K562 (cell line): ENCODE data around the gene GOLGA2. TPM values are rescaled to one million over a fixed set of nuclear protein-coding genes. Genes with fewer than 3 reads are reported as not detected.

Source experiments
- ATAC-seq: fragments of 200-7000 bp; cut with Tn5 transposase; 3 replicates; pipeline ENCODE4 v1.9.1; 2020; ENCODE audit warnings: moderate library complexity
- BruUV-seq: library from RNA; stranded (reverse); fragments of 400-500 nt; replicated peaks from 2 replicates; lab custom pipeline; 2021; lab: Mats Ljungman, UMichigan
- CTCF ChIA-PET: fragments of 300-600 bp; formaldehyde crosslinking; extraction: SDS; loops from one replicate; lab custom pipeline; 2021; ENCODE audit warnings: low intra/inter-chr PET ratio; lab: Yijun Ruan, JAX
- POLR2A ChIA-PET: fragments of 300-600, 350-650 bp; sonication (Branson Sonifier 250); formaldehyde crosslinking; extraction: SDS; loops from one replicate; lab custom pipeline; 2021; ENCODE audit warnings: antibody characterized with exemption, inconsistent platforms; lab: Yijun Ruan, JAX
- DNase-seq, 4 experiments: peaks; one replicate each; pipeline versions ENCODE4 v3.0.0 to v3.0.0-alpha.2; 2011 to 2018; ENCODE audit warnings: low spot score in 3 of 4, mixed read lengths in 3 of 4; ENCODE audit errors: extremely low read depth in 1 of 4
- FAIRE-seq: peaks from 2 replicates; lab custom pipeline; 2011; peaks lifted over from hg19 to GRCh38; lab: Jason Lieb, UNC
- H2AFZ ChIP-seq: 2 replicates; pipeline ENCODE4 v1.6.0; 2011; ENCODE audit warnings: low read depth, low read length, control low read depth, inconsistent platforms
- H3K27ac ChIP-seq: fragments of 200-600 bp; 3 replicates; pipeline ENCODE4 v1.8.0; 2011; ENCODE audit warnings: low read depth, mild to moderate bottlenecking, control low read depth, inconsistent platforms, low read length, moderate library complexity, mixed read lengths; ENCODE audit errors: extremely low read depth
- H3K27me3 ChIP-seq, 2 experiments: fragments of 300-600 bp in 1 of 2; 2 replicates in 1 of 2; 3 replicates in 1 of 2; pipeline versions ENCODE4 v1.6.0 to v1.8.0; 2011; ENCODE audit warnings: inconsistent platforms in 2 of 2, low read length in 2 of 2, mild to moderate bottlenecking in 1 of 2, mixed read lengths in 1 of 2, moderate library complexity in 1 of 2; ENCODE audit not compliant: control insufficient read depth in 2 of 2, insufficient read depth in 2 of 2
- H3K36me3 ChIP-seq: fragments of 300-600 bp; 3 replicates; pipeline ENCODE4 v1.8.0; 2011; ENCODE audit warnings: mild to moderate bottlenecking, low read length, inconsistent platforms; ENCODE audit not compliant: control insufficient read depth, insufficient read depth
- H3K4me1 ChIP-seq, 2 experiments: fragments of 200-600 bp in 1 of 2; replicated peaks in 1 of 2; 2 replicates in 1 of 2; 3 replicates in 1 of 2; pipeline versions ENCODE4 v1.5.1 to v1.8.0; 2011; ENCODE audit warnings: inconsistent platforms in 2 of 2, low read length in 2 of 2, mild to moderate bottlenecking in 1 of 2, mixed read lengths in 1 of 2, moderate library complexity in 1 of 2; ENCODE audit not compliant: control insufficient read depth in 2 of 2, insufficient read depth in 2 of 2
- H3K4me2 ChIP-seq: 2 replicates; pipeline ENCODE4 v1.6.1; 2011; ENCODE audit warnings: low read length, control low read depth, inconsistent platforms, mixed read lengths; ENCODE audit not compliant: insufficient read depth
- H3K4me3 ChIP-seq: fragments of 200-600 bp; sonication (generic), shearing (Covaris generic); 2 replicates; pipeline ENCODE4 v1.5.1; 2016; ENCODE audit warnings: control low read depth, inconsistent platforms
- H3K79me2 ChIP-seq: fragments of 200-600 bp; 3 replicates; pipeline ENCODE4 v1.8.0; 2011; ENCODE audit warnings: low read length, inconsistent platforms; ENCODE audit not compliant: control insufficient read depth, insufficient read depth
- H3K9ac ChIP-seq, 2 experiments: 2 replicates each; pipeline versions ENCODE4 v1.6.0 to v1.6.1; 2011; ENCODE audit warnings: low read depth in 2 of 2, low read length in 2 of 2, control low read depth in 1 of 2, inconsistent platforms in 1 of 2, mild to moderate bottlenecking in 1 of 2, mixed read lengths in 1 of 2; ENCODE audit not compliant: insufficient read depth in 1 of 2
- H3K9me1 ChIP-seq: one replicate; pipeline ENCODE4 v1.6.0; 2011; ENCODE audit warnings: inconsistent platforms, mild to moderate bottlenecking, low read length, moderate library complexity; ENCODE audit not compliant: control insufficient read depth, insufficient read depth
- H3K9me3 ChIP-seq: replicated peaks from 2 replicates; pipeline ENCODE4 v1.5.1; 2011; ENCODE audit warnings: low read depth, low read length, inconsistent platforms; ENCODE audit not compliant: control insufficient read depth, insufficient read depth
- H4K20me1 ChIP-seq: replicated peaks from 2 replicates; pipeline ENCODE4 v1.6.1; 2011; ENCODE audit warnings: low read length, inconsistent platforms, mixed read lengths; ENCODE audit not compliant: control insufficient read depth, insufficient read depth
- BDP1 ChIP-seq: IDR thresholded peaks from 3 replicates; pipeline ENCODE4 v1.6.1; 2011; ENCODE audit not compliant: insufficient read length, insufficient read depth
- MAZ ChIP-seq, 2 experiments: fragments of 450-650 bp in 1 of 2; sonication (generic) in 1 of 2; formaldehyde crosslinking; IDR thresholded peaks in 1 of 2; conservative IDR thresholded peaks in 1 of 2; 2 replicates each; pipeline versions ENCODE4 v1.4.0 to v1.5.0; 2020; ENCODE audit warnings: mild to moderate bottlenecking in 1 of 2, missing genetic modification reagents in 1 of 2
- RBM34 ChIP-seq: fragments of 200-400 bp; formaldehyde crosslinking; IDR thresholded peaks from 2 replicates; pipeline ENCODE4 v1.6.1; 2018; ENCODE audit warnings: low read length, borderline replicate concordance; ENCODE audit not compliant: insufficient read depth
- USF2 ChIP-seq: sonication (generic); formaldehyde crosslinking; IDR thresholded peaks from 2 replicates; pipeline ENCODE4 v1.5.0; 2020; ENCODE audit warnings: missing genetic modification reagents
- ZBTB17 ChIP-seq: fragments of 450-650 bp; formaldehyde crosslinking; IDR thresholded peaks from 2 replicates; pipeline ENCODE4 v1.4.0; 2020; ENCODE audit warnings: mild to moderate bottlenecking
- ZFP1 ChIP-seq: fragments of 450-650 bp; formaldehyde crosslinking; IDR thresholded peaks from 2 replicates; pipeline ENCODE4 v1.4.0; 2020; ENCODE audit warnings: mild to moderate bottlenecking, mixed read lengths
- ZNF165 ChIP-seq: fragments of 250-450 bp; sonication (Bioruptor Pico); IDR thresholded peaks from 2 replicates; pipeline ENCODE4 v1.4.0; 2020; ENCODE audit warnings: borderline replicate concordance
- WGBS: fragments of 100-300 bp; shearing (Covaris generic); methylation state at CpG from one replicate; pipeline ENCODE4 v1.1.6; 2016; ENCODE audit warnings: low coverage, mixed read lengths; ENCODE audit not compliant: insufficient coverage; ENCODE audit errors: missing lambda C conversion rate; 5-methylcytosine and 5-hydroxymethylcytosine counted together
- in situ Hi-C: fragments of 300-500 bp; cut with MboI; formaldehyde crosslinking; loops from 4 replicates; pipeline ENCODE4 v1.15.0; 2018; ENCODE audit warnings: inconsistent platforms, mixed read lengths
- intact Hi-C: fragments of 100-400 bp; cut with micrococcal nuclease; formaldehyde crosslinking; loops from 2 replicates; pipeline ENCODE4 v1.14.2; 2022
- polyA plus RNA-seq, 8 experiments: library from polyadenylated mRNA; depleted of rRNA in 4 of 8; stranded (reverse) in 5 of 8; unstranded in 3 of 8; fragments of >200 nt; fragmentation: Nextera tagmentation in 2 of 8; fragmentation: Illumina TruSeq in 1 of 8; extraction: Ambion mirVana in 2 of 8; extraction: Trizol in 1 of 8; gene quantifications; 2 replicates each; pipeline versions ENCODE4 v1.2.1 to v1.2.3, GENCODE V29; 2011 to 2014; ENCODE audit warnings: inconsistent platforms in 1 of 8, missing spikeins in 1 of 8
- total RNA-seq, 7 experiments: library from RNA; depleted of rRNA in 6 of 7; stranded (reverse); fragments of >200 nt in 6 of 7; fragmentation: Illumina TruSeq in 2 of 7; extraction: Trizol in 2 of 7; gene quantifications; 2 replicates each; pipeline versions ENCODE4 v1.2.1 to v1.2.3, GENCODE V29; 2011 to 2021; ENCODE audit warnings: low replicate concordance in 1 of 7

GOLGA2 gene
- total and polyA plus RNA-seq, 9 of the 15 experiments (the other 6 are each of a cell fraction or from before 2014, with no cell fraction given) = 15.7 to 138 (median 76.0) TPM

DNA sequence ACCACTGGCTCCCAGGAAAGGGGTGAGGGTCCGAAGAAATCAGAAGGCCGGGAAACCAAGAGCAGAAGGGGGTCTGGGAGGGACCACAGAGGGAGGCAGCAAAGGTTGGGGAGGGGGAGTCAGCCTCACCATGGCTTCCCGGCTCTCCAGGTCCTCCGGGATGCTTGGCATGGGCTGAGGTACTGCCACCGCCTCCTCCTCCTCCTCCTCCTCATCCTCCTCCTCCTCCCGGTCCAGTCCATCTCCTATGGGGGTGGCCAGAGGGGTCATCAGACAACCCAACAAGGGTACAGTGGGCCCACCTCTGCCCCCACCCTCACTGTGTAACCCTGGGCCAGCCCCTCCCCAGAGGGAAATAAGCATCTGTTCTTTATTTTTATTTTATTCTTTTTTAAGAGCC is 17.5 kb downstream of the GOLGA2 start:
- intact Hi-C loops = no loop called here
- peaks cover 8% of the 10 kb centered on the region; the same call in 2 of the 3 replicates for H3K79me2 ChIP-seq
- no peak overlapping the region; a peak in 1 of 4 replicates for H3K9ac ChIP-seq
- FAIRE-seq (no peak), ATAC-seq (no peak), DNase-seq (no peak)
- H3K9me3 ChIP-seq = no peaks in the 10 kb centered on the region
- WGBS = 92% methylated on average over 6 of the region's 6 CpGs
- BruUV-seq = no TSS peak
- in situ Hi-C loops = no loop called here
- H3K9me1 ChIP-seq = no peaks in the 10 kb centered on the region
- no peak overlapping the region for H3K4me3 ChIP-seq
- H3K4me1 ChIP-seq = peaks cover 22 to 45% of the 10 kb centered on the region in 2 experiments
- no peak overlapping the region for H3K4me2 ChIP-seq
- H3K27me3 ChIP-seq = no peaks in the 10 kb centered on the region
- H2AFZ ChIP-seq = no peak overlapping the region
- no peak overlapping the region for H3K27ac ChIP-seq
- TF ChIP-seq BDP1 (no peak), USF2 (CRISPR knock-in tag) (no peak), ZNF165 (CRISPR knock-in tag) (no peak), RBM34 (no peak), ZBTB17 (no peak), MAZ (CRISPR knock-in tag; conservative IDR thresholded peaks at IDR 0.05 in 1 of 2, IDR thresholded peaks at IDR 0.05 in 1 of 2) (no peak; a peak in 1 of 4 replicates), ZFP1 (CRISPR knock-in tag) (no peak)
- ChIA-PET CTCF (no interaction called here), POLR2A (interaction anchor here (0.6 to 3.3 kb wide), 8 partner anchors 9 to 19 kb away, joined by 3 to 21 read pairs (median 4); no protein-coding TSS in a partner anchor)
- peaks cover 88% of the 10 kb centered on the region for H3K36me3 ChIP-seq
- H4K20me1 ChIP-seq = no peaks in the 10 kb centered on the region
